OCI-LY1 (cell line): ENCODE data around the gene PIK3CA.

Experiments used
- CTCF ChIP-seq: fragments of 200-600 bp; sonication (generic), shearing (Covaris generic); IDR thresholded peaks from 2 replicates; pipeline ENCODE4 v1.5.1; 2017; ENCODE audit warnings: mild to moderate bottlenecking, antibody characterized with exemption, low read length, moderate library complexity, mixed read lengths
- EZH2 ChIP-seq: fragments of 200-600 bp; sonication (generic), shearing (Covaris generic); IDR thresholded peaks from 2 replicates; pipeline ENCODE4 v1.8.0; 2017; ENCODE audit warnings: borderline replicate concordance, mixed run types, mild to moderate bottlenecking, antibody characterized with exemption, low read length, moderate library complexity, mixed read lengths

- TF ChIP-seq EZH2 (no peak), CTCF (no peak)
Measured at GRCh38 chr3:179281825-179282224, 133.7 kb downstream of the PIK3CA start.
